ENCODE data around the gene TMEM178B.

The TMEM178B gene

DNA sequence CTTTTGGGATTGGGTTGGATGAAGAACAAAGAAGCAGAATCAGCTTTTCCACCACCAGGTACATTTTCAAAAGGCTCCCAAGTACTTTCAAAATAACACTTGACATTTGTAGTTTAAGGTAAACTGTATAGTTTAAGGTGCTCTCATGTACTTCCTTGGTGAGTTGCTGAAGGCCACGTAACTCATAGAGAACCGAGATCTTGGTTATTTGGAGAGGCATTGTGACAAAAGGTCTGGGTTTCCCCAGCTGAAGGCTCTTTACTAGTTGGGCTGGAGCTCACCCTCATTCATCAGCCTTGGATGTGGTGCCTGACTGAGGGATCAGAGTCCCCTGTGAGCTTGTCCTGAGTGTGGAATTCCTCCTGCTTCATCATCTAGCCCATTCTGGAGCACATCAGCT, 191.8 kb downstream of the TMEM178B start:
- no peak for DNase-seq

DNA sequence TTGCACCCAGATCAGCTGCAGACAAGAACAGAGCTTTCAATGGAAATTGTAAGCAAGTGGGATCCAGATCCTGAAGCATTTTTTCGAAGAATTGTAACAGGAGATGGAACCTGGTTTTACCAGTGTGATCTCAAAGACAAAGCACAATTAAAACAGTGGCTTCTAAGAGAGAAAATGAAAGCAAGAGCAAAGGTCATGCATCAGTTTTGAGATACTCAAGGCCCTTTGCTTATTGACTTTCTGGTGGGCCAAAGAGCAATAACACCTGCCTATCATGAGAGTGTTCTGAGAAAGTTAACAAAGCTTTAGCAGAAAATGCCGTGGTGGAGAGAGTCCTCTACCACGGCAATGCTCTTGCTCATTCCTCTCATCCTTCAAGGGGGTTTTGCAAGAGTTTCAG, 194.8 kb downstream of the TMEM178B start:
- no peak for DNase-seq

DNA sequence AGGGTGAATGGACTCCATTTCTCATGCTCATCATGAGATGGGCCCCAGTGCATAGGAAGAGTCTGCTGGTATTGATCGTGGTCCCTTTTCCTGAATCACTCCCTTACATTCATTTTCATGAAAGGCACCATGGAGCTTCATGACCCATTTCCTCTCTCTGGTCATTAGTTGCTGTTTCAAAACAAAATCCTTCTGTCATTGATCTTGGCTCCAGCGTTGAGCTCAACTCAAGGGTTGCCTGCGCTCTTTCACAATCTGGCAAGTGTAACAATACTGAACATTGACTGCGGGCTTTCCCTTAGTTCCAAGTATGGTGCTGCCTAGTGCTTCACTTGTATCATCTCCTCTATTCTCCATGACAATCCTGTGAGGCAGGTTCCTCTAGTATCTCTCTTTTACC, 197.6 kb downstream of the TMEM178B start:
- DNase-seq = no peak

DNA sequence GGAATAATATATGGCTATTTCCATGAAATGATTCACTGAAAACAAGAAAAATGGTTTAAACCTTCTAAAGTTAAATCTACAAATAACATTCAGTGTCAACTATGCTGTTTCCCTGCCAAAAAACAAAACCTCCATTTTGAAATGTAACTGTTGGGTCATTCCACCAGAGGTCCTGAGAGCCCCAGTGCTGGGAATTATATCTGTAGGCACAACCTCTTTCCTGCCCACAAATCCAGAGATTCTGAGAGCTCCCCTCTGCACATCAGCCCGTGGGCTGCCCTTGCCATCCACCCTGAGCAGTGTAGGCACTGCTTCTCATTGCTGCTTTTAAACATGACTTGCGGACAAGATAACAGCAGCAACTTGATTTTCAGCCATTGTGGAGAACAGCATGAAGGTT, 198.6 kb downstream of the TMEM178B start:
- DNase-seq = no peak

DNA sequence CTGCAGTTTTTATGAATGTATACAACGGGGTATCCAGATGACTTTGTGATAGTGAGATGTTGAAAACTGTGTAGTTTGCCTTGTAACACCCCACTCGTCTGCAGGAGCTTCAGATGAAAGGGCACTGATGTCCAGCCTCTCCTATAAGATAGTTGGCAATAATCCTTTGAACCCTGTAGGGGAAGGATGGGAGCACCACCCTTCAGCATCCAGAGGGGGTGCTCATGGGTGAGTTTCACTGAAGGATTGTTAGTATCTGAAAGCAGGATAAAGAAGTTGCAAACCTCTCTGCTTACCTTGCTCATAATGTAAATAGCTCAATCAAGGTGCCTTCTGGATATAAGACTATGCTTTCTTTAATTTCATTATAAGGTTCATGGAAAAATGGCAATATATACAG, 201.5 kb downstream of the TMEM178B start:
- DNase-seq = no peak

DNA sequence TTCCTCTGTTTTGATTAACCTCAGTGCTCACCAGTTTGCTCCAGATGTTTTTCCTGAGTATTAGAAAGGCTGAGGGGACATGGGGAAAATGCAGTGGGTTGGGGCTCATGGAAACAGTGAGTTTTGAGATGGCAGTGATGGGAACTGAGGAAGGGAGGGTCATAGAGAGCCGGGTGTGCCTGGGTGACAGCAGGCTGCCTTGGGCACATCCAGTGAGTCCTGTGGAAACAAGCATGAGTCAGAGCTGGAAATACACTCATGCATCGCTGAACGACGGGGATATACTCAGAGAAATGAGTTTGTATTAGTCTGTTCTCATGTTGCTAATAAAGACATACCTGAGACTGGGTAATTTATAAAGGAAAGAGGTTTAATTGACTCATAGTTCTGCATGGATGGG, 202.2 kb downstream of the TMEM178B start:
- DNase-seq = no peak

DNA sequence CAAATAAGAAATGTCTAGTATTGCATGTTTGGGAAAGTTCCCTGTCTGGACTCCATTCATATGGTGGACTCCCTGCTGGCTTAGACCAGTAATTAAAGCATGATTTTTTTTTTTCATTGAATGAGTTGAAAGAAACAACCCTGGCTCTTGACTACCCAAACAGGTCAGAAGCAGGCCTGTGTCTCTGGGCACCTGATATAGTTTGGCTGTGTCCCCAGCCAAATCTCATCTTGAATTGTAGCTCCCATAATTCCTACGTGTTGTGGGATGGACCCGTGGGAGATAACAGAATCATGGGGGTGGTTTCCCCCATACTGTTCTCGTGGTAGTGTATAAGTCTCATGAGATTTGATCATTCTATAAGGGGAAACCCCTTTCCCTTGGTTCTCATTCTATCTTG, 206.2 kb downstream of the TMEM178B start:
- no peak for DNase-seq

DNA sequence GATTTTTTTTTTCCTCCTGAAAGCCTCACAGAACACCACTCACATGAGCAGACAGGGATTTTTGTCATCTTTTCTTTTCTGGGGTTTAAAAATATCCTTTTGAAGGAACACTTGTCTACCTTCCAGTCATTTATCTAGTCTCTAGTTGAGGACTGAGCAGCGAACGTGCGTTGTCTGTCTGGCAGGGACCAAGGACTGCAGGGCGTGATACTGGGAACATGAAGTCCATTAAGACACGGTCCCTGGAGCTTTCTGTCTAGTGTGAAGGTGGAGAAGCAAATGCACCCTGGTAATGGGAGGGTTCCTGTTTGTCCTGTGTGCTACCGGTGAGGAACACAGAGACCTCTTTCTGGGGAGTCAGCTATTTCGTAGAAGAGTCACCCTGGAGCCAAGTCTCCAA, 207.4 kb downstream of the TMEM178B start:
- DNase-seq = no peak

DNA sequence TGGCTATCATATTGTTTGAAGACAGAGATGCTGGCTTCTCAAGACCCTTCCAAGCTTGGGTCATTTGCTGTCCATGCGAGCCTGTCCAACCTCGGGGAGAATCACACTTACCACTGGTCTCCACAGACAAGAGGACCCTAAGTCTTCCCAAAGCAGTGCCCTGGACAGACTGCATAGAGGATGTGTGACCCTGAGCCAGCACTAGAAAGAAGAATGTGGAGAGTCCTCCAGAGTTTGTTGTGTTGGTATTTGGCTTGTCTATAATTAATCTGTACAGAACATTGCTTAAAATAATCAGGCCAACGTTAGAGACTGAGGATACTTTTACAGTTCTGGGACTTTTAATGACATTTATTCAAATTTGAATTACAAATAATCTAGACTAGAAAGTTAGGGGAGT, 212.7 kb downstream of the TMEM178B start:
- no peak for DNase-seq

DNA sequence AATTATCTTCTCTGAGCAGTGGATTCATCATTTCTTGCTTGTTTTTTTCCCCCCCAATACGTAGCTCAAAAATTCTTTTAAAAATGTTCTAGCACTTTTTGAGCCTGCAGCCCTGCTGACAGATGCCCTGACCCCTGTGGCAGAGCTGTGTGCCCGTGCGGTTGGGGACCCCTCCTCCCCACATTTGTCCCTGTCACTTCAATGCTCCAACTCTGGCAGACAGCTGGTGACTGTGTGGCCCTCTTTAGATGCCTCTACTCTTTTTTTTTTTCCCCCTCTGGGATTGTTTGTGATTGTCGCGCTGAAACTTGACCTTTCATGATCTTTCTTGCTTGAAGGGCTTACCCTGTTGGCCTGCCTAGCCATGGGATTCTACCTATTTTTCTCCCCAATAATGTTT, 214.1 kb downstream of the TMEM178B start:
- no peak for DNase-seq

DNA sequence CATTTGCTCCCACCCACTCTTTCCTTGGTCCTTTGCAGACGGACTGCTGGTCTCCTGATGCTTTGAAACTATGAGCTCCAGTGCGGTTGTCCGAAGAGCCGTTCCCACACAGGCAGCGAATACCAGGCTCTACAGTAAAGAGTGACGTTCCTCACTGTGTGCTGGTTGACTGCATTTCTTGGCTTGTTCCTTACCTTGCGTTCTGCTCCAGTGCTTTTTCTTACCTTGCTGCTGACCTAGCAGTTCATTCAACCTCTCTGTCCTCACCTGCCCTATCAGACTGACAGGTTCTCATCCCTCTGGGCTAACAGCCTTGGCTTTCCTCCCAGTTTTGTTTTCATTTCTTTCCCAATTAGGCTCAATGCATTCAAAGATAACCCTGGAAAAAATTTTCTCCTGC, 214.8 kb downstream of the TMEM178B start:
- DNase-seq = no peak

DNA sequence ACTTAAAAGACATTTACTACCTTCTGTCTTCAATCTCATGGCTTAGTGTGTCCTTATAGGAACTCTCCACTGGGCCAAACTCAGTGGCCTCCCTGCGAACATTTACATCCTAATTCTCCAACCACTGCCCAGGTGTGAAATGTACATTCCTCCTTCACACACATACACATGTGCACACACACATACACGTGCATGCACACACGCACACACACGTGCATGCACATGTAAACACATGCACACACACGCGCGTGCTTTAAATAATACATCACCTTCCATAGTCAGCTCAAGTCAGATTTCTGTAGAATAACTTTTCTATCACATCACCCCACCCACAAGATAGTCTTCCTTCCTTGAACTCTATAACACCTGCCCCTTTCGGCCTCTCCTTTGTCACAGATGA, 216.5 kb downstream of the TMEM178B start:
- DNase-seq = no peak

DNA sequence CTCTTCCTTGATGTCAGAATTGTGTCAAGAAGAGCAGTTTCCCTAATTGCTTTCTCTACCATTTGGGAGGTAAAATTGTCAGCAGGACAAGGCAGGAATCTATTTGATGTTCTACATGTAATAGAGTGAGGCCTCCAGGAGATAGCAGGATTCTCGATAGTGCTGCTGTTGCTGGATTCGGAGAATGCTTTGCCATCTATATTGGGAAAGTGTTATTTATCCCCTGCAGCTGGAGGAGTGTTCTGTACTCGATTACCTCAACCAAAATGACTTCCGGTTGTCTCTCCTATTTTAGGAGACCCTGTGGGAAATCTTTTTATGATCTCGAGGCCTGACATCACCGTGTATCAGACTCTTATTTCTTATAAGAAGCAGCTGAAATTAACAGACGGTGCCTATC, 217.1 kb downstream of the TMEM178B start:
- DNase-seq = no peak

DNA sequence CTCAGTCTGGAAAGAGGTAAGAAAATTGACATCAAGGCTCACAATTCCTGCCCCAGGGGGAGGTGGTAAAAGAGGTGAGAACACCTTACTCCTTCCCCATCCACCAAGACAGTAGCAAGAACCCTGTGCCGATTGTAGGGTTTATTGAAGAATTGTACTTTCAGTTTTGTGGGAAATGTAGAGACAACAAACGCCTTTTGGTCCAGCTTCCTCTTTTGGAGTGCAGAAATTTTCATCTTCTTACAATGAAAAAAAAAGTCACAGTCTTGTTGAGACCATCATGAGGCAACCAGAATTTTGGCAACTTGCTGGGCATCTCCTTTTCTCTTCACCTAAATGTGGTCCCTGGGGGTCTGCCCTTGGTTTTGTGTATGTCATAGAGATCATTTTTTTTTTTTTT, 217.7 kb downstream of the TMEM178B start:
- DNase-seq = no peak

DNA sequence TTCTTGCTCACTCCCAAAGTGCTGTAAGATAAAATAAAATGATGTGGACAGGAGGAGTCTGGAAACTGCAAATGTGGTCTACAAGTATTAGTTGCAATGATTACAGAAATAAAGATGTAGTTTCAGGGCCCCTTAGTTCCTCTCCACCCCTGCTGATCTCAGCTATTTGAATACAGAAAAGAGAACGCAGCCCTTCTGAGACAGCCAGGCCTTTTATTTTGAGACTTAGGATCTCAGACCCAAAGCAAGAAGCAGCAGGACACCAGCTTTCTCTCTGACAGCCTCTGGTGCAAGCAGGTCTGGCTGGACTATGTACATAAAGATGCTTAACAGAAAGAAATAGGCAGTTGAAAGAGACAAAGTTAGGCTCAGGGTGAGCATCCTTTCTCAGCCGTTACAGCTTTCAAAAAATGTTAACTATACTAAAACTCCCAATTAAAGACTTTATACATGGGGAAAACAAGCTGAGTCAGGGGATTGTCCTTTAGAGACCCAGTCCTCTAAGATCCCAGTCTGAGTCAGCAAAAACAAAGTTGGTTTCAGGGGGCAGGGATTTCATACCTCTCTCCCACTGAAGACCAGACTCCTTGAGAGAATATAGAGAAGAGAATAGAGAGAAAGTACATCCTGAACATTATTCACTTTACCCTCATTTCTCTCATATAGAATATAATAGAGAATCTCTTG, 220.4 kb downstream of the TMEM178B start:
- DNase-seq = no peak

DNA sequence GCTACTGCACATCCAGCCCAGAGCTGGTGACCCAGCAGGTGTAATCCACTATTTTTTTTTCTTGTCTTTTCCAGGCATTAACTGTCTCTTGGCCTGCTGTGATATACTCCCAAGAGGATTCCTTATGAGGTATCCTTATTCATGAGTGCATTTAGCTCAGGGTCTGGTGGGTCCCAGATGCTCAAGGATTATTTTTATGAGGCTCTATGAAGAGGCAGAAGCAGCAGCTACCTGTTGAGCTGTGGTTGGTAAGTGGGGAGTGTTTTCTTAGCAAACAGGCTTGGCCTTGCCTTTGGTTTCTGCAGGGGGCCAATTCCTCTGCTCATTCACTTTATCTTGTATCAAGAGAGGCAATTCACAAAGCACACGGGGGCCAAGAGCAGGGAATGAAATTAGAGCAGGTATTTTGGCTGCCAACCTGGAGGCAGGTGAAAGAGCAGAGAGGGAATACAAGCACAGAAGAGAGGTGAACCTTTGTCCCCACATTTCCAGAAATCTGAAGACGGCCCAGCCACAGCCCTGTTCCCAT, 221.6 kb downstream of the TMEM178B start:
- no peak for DNase-seq

DNA sequence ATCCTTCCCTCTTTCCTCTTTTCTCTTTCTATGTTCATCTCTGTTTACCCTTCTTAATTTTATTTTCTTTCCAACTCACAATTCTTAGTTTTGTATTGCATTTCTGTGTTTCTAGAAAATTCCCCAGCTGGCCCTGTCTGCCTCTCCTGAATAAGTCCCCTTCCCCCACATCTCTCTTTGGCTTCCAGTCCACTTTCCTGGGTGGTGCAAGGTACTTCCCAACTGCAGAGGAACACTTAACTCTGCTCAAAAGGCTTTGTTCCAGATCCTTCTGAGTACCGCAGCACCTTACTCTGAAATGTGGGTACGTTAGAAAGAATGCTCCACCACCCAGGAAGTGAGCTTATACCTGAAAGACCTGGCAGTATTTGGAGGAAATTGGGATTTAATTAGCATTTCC, 227.0 kb downstream of the TMEM178B start:
- no peak for DNase-seq

DNA sequence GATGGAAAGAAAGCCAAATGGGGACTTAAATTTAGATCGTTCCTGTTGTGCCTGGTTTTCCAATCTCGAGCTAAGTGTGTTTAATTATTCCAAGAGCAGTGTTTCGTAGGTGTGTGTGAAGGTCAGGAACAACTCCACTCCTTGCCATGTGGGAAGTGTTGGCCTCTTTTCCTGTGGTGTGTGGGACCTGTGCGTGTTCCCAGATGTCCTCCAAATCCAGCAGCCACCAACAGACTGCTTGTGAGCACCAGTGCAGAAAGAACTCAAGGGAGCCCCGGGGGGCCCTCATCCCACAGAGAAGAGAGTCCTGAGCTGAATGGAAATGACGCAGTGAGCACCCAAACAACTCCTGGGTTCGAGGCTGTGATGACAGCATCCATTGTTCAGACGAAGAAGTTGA, 227.7 kb downstream of the TMEM178B start:
- no peak for DNase-seq

DNA sequence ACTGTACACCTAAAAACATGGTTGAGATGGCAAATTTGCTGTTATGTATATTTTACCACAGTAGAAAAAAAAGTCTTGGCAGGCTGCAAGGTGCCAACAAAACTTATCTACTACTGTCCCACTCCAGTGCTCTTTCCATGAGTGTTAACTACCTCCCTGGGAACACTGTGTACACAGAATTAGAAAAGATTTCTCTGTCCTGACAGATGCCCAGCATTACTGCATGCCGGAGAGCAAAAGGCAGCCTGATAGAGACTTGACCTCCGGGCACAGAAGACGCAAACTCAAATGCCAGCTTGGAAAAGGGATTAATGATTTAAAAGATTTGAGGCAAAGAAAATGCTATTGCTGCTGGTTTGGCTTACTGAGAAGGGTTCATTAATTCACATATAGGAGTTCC, 228.8 kb downstream of the TMEM178B start:
- DNase-seq = no peak

DNA sequence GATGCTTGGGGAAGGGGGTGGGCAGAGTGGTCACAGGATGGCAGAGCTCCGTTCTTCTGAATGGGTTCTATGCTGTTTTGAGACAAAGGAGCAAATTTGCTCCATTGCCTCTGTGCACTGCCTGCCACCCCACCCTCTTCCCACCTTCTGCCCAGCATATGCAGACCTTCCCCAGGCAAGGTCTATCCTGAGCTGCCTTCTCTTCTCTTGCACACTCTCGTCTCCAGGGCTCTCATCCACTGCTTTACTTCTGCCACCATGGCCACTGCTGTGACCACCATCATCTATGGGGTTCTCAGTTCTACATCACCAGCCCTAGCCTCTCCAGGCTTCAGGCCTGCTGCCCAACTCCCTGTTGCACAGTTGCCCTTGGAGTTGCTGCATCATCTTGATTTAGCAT, 230.4 kb downstream of the TMEM178B start:
- peak in 1 of 2 experiments; percentile 5 for DNase-seq

DNA sequence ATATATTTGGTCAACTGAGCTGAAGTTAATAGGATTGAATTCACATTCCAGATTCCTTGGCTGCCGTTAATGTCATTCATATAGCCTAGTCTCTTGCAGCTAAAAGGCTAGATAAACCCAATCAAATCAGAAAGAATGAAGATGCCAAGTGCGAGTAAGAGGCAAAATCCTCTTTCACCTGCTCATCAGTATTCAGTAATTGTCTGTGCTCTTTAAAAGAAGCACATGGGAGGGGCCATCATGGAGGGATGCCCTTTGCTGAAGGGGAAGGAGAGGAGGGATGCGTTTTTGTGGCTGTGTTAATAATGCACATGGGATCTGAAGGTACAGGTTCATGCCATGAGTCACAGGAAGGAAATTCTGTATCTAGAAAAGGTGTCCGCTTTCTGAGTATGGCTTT, 232.2 kb downstream of the TMEM178B start:
- DNase-seq = no peak

DNA sequence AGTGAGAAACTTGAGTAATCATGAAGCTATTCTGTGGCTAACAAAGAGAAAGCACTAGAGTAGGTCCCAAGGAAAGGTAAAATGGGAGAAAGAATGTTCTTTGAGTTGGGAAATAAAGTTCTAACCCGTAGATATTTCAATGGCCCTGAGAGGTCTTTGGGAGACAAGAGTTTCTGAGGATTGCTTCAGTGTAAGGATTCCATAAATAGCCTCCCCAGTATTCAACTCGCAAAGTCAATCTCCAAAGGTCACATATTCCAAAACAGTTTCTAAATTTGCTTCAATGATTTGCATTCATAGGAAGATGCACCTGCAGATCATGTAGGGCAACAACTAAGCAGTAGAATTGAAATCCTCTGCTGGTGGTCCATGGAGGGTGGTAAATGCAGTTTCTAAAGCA, 238.5 kb downstream of the TMEM178B start:
- DNase-seq = no peak

DNA sequence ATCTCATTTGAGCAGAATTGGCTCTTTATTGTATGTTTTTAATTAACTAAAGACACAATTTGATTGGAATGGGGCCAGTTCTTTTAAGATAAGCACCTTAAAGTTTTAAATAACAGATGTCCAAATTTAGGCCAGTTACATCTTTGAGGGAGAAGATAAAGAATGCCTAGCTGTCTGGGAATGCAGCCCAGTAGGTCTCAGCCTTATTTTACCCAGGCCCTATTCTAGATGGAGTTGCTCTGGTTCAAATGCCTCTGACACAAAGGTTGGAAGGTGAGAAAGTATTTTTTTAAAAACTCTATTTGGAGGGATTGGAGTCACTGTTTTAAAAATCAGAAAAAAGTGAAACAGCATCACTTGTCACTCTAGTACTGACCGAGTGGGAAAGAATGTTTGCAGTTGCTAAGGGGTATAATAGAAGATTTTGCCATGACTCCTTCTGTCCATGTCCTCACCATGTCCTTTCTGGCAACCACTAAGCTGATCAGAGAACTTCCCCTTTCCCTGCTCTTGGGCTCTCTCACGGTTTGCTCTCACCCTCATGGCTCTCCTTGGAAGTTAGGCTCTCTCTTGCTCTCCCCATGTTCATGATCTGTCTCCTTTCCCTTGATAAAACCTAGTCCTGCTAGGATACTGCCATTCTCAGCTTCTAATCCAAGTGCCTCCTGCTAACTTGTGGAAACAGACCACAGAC, 239.1 kb downstream of the TMEM178B start:
- no peak for DNase-seq

DNA sequence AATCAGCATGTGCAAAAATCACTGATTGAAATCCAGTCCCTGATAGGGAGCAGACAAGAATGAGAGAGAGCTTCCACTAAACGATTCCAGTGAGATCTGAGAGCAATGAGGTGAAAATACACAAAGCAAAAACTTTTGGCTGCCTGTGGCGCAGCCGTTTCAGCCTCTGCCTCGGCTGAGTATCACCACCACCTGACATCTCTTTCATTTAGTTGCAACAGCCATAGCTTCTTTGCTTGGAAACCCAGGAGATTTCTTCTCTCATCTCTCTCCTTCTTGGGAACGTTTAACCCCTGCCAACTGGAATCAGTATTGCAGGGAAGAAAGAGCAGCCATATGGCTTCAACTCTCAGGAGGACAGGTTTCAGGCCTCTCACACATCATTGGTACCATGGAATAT, 240.0 kb downstream of the TMEM178B start:
- no peak for DNase-seq
